NK-92 treated with Interleukin-12 subunit alpha and Interleukin-12 subunit beta, amount 100 ng/mL, for 24 hours (cell line): ENCODE results near the gene NEK9.
"Not testable (repeated sequence)": the region's sequence is repeated elsewhere in the genome, so short reads cannot be mapped to it uniquely, and the experiment has no call there.

Experiments used
- DNase-seq: peaks from one replicate; lab custom pipeline; 2025; lab: John Stamatoyannopoulos, UW

NEK9 gene

GRCh38 chr14:75126679-75127473 lies at the start of gene NEK9:
NEK9 (minus strand) TSS chr14:75127048; CDS start chr14:75126921, 127 bp downstream.
- DNase-seq: peak; percentile 76

GRCh38 chr14:75176142-75176820 lies 49.4 kb upstream of the NEK9 start, which contains the start of gene TMED10:
TMED10 (minus strand) TSS chr14:75176612; CDS start chr14:75176579, 33 bp downstream.
- DNase-seq: peak; percentile 87

- no peak for DNase-seq
Measured at GRCh38 chr14:75175677-75176141, 48.9 kb upstream of the NEK9 start.

GRCh38 chr14:75174066-75174465 lies 47.2 kb upstream of the NEK9 start:
- DNase-seq: no peak

GRCh38 chr14:75170772-75171171 lies 43.9 kb upstream of the NEK9 start:
- DNase-seq: no peak

GRCh38 chr14:75168586-75169335 lies 41.9 kb upstream of the NEK9 start:
- no peak for DNase-seq

GRCh38 chr14:75167325-75167724 lies 40.5 kb upstream of the NEK9 start:
- no peak for DNase-seq

- DNase-seq: no peak
Measured at GRCh38 chr14:75165586-75166391, 38.9 kb upstream of the NEK9 start.

- no peak for DNase-seq
Measured at GRCh38 chr14:75164809-75165208, 38.0 kb upstream of the NEK9 start.

GRCh38 chr14:75163677-75164076 lies 36.8 kb upstream of the NEK9 start:
- no peak for DNase-seq

GRCh38 chr14:75162631-75163030 lies 35.8 kb upstream of the NEK9 start:
- DNase-seq: no peak

- DNase-seq: no peak
Measured at GRCh38 chr14:75158843-75159614, 32.2 kb upstream of the NEK9 start.

- DNase-seq: no peak
Measured at GRCh38 chr14:75156901-75157300, 30.1 kb upstream of the NEK9 start.

- DNase-seq: no peak
Measured at GRCh38 chr14:75156111-75156510, 29.3 kb upstream of the NEK9 start.

GRCh38 chr14:75155169-75155568 lies 28.3 kb upstream of the NEK9 start:
- no peak for DNase-seq

GRCh38 chr14:75153295-75153694 lies 26.4 kb upstream of the NEK9 start:
- DNase-seq: no peak

GRCh38 chr14:75151851-75152250 lies 25.0 kb upstream of the NEK9 start:
- DNase-seq: no peak

- not testable (repeated sequence) for DNase-seq
Measured at GRCh38 chr14:75150637-75151036, 23.8 kb upstream of the NEK9 start.

- DNase-seq: no peak
Measured at GRCh38 chr14:75150150-75150549, 23.3 kb upstream of the NEK9 start.

GRCh38 chr14:75147423-75148071 lies 20.7 kb upstream of the NEK9 start:
- no peak for DNase-seq
